ENCODE measurements around the gene AHI1.

- TF ChIP-seq EZH2 (IDR thresholded peaks at IDR 0.05; ENCODE audit: borderline replicate concordance, insufficient read depth, low read depth, low read length, poor library complexity, severe bottlenecking) = no peak
- TF ChIP-seq, protein P1, sequence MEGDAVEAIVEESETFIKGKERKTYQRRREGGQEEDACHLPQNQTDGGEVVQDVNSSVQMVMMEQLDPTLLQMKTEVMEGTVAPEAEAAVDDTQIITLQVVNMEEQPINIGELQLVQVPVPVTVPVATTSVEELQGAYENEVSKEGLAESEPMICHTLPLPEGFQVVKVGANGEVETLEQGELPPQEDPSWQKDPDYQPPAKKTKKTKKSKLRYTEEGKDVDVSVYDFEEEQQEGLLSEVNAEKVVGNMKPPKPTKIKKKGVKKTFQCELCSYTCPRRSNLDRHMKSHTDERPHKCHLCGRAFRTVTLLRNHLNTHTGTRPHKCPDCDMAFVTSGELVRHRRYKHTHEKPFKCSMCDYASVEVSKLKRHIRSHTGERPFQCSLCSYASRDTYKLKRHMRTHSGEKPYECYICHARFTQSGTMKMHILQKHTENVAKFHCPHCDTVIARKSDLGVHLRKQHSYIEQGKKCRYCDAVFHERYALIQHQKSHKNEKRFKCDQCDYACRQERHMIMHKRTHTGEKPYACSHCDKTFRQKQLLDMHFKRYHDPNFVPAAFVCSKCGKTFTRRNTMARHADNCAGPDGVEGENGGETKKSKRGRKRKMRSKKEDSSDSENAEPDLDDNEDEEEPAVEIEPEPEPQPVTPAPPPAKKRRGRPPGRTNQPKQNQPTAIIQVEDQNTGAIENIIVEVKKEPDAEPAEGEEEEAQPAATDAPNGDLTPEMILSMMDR (IDR thresholded peaks at IDR 0.05) = no peak
These were observed 187.2 kb downstream of the AHI1 start for GRCh38 chr6:135310291-135310690.

Measured in B cell (primary cell).